Liver (tissue), 9 donors: ENCODE data around the gene LRRC28. TPM values are rescaled to one million over a fixed set of nuclear protein-coding genes. Genes with fewer than 3 reads are reported as not detected.

Source experiments
- DNase-seq: peaks from one replicate; pipeline ENCODE4 v3.0.0-alpha.2; 2017; ENCODE audit warnings: low spot score
- H3K27ac ChIP-seq, 2 donors: one replicate each; pipeline ENCODE4 v1.7.0; 2013; ENCODE audit warnings: inconsistent platforms in 2 of 2, low read length in 2 of 2, control low read depth in 1 of 2, low read depth in 1 of 2, mild to moderate bottlenecking in 1 of 2
- H3K27me3 ChIP-seq, 4 donors: one replicate each; pipeline versions ENCODE4 v1.6.1 to v1.7.0; 2013; ENCODE audit warnings: low read length in 3 of 4, inconsistent platforms in 1 of 4, mild to moderate bottlenecking in 1 of 4, moderate library complexity in 1 of 4; ENCODE audit not compliant: control insufficient read depth in 4 of 4, insufficient read depth in 4 of 4
- H3K36me3 ChIP-seq, 4 donors: one replicate each; pipeline versions ENCODE4 v1.6.1 to v1.7.0; 2013; ENCODE audit warnings: low read length in 3 of 4, mild to moderate bottlenecking in 3 of 4, low read depth in 1 of 4, moderate library complexity in 1 of 4; ENCODE audit not compliant: control insufficient read depth in 4 of 4, insufficient read depth in 3 of 4
- H3K4me1 ChIP-seq, 4 donors: one replicate each; pipeline versions ENCODE4 v1.6.1 to v1.7.0; 2013; ENCODE audit warnings: low read length in 3 of 4, mild to moderate bottlenecking in 3 of 4, moderate library complexity in 1 of 4; ENCODE audit not compliant: control insufficient read depth in 4 of 4, insufficient read depth in 4 of 4
- H3K4me3 ChIP-seq, 3 donors: one replicate each; pipeline versions ENCODE4 v1.6.1 to v1.7.0; 2013; ENCODE audit warnings: low read length in 3 of 3, control low read depth in 1 of 3, low read depth in 1 of 3, mild to moderate bottlenecking in 1 of 3
- H3K9ac ChIP-seq, 2 donors: one replicate each; pipeline ENCODE4 v1.7.0; 2013; ENCODE audit warnings: low read length in 2 of 2, mild to moderate bottlenecking in 2 of 2, moderate library complexity in 2 of 2, control low read depth in 1 of 2, low read depth in 1 of 2
- H3K9me3 ChIP-seq, 4 donors: one replicate each; pipeline versions ENCODE4 v1.6.1 to v1.7.0; 2013; ENCODE audit warnings: low read length in 3 of 4; ENCODE audit not compliant: control insufficient read depth in 4 of 4
- EGR1 ChIP-seq, 2 donors: IDR thresholded peaks; 2 replicates each; pipeline ENCODE4 v1.6.1; 2016 to 2018; ENCODE audit warnings: antibody characterized with exemption in 2 of 2, low read depth in 2 of 2
- FOXA1 ChIP-seq: IDR thresholded peaks from 2 replicates; pipeline ENCODE4 v1.6.1; 2016; ENCODE audit warnings: antibody characterized with exemption
- FOXA2 ChIP-seq: IDR thresholded peaks from 2 replicates; pipeline ENCODE4 v1.6.1; 2016; ENCODE audit warnings: antibody characterized with exemption
- GABPA ChIP-seq, 2 donors: IDR thresholded peaks in 1 of 2; conservative IDR thresholded peaks in 1 of 2; 2 replicates each; pipeline ENCODE4 v1.6.1; 2016; ENCODE audit warnings: antibody characterized with exemption in 2 of 2, mild to moderate bottlenecking in 1 of 2, moderate library complexity in 1 of 2
- HNF4A ChIP-seq, 2 donors: conservative IDR thresholded peaks; 2 replicates each; pipeline ENCODE4 v1.6.1; 2016; ENCODE audit warnings: antibody characterized with exemption in 2 of 2, mild to moderate bottlenecking in 2 of 2
- HNF4G ChIP-seq: IDR thresholded peaks from 2 replicates; pipeline ENCODE4 v1.6.1; 2016; ENCODE audit warnings: antibody characterized with exemption
- JUND ChIP-seq, 2 donors: IDR thresholded peaks; 2 replicates each; pipeline ENCODE4 v1.6.1; 2016; ENCODE audit warnings: antibody characterized with exemption in 2 of 2
- NR2F2 ChIP-seq: IDR thresholded peaks from 2 replicates; pipeline ENCODE4 v1.6.1; 2016; ENCODE audit warnings: antibody characterized with exemption
- RAD21 ChIP-seq, 2 donors: IDR thresholded peaks; 2 replicates each; pipeline ENCODE4 v1.6.1; 2016; ENCODE audit warnings: antibody characterized with exemption in 2 of 2, mild to moderate bottlenecking in 2 of 2
- RXRA ChIP-seq, 2 donors: IDR thresholded peaks; 2 replicates each; pipeline ENCODE4 v1.6.1; 2017 to 2018; ENCODE audit warnings: antibody characterized with exemption in 2 of 2, mild to moderate bottlenecking in 1 of 2
- SP1 ChIP-seq: IDR thresholded peaks from 2 replicates; pipeline ENCODE4 v1.6.1; 2018; ENCODE audit warnings: antibody characterized with exemption, mild to moderate bottlenecking
- TAF1 ChIP-seq: conservative IDR thresholded peaks from 2 replicates; pipeline ENCODE4 v1.6.1; 2016; ENCODE audit warnings: antibody characterized with exemption, mild to moderate bottlenecking
- YY1 ChIP-seq: IDR thresholded peaks from 2 replicates; pipeline ENCODE4 v1.6.1; 2016; ENCODE audit warnings: antibody characterized with exemption, mild to moderate bottlenecking
- WGBS: extraction: QIAGEN DNeasy Blood & Tissue Kit; methylation state at CpG from one replicate; pipeline ENCODE4 v1.1.7; 2013; 5-methylcytosine and 5-hydroxymethylcytosine counted together
- polyA plus RNA-seq, 2 donors: library from polyadenylated mRNA; stranded (reverse) in 1 of 2; unstranded in 1 of 2; fragments of 200-250 nt in 1 of 2; fragments of >200 nt in 1 of 2; fragmentation: Nextera tagmentation in 1 of 2; extraction: Ambion mirVana in 1 of 2; gene quantifications; one replicate each; pipeline versions ENCODE4 v1.2.1 to v1.2.3, GENCODE V29; 2013 to 2015
- total RNA-seq, 2 donors: library from RNA; depleted of rRNA; stranded (reverse); fragments of >200 nt; gene quantifications; one replicate each; pipeline ENCODE4 v1.2.3, GENCODE V29; 2014
- TF ChIP-seq, protein P1 (sequence below): fragments of 150-350 bp; IDR thresholded peaks from 2 replicates; pipeline ENCODE4 v1.5.1; 2017; ENCODE audit warnings: improper control_type of control experiment, low read depth, low read length; ENCODE audit not compliant: missing input control
- TF ChIP-seq, protein P2 (sequence below): IDR thresholded peaks from 2 replicates; pipeline ENCODE4 v1.6.1; 2016; ENCODE audit warnings: antibody characterized with exemption
- TF ChIP-seq, protein P3 (sequence below): IDR thresholded peaks from 2 replicates; pipeline ENCODE4 v1.6.1; 2016; ENCODE audit warnings: antibody characterized with exemption, mild to moderate bottlenecking
- TF ChIP-seq, protein P4 (sequence below): IDR thresholded peaks from 2 replicates; pipeline ENCODE4 v1.6.1; 2016; ENCODE audit warnings: antibody characterized with exemption
- TF ChIP-seq, protein P5 (sequence below): IDR thresholded peaks from 2 replicates; pipeline ENCODE4 v1.6.1; 2016; ENCODE audit warnings: antibody characterized with exemption
- donor health status: healthy.
- donor health status: healthy.
- donor health status: healthy.
- donor health status: healthy.
- donor health status: healthy.

Gene LRRC28
- total and polyA plus RNA-seq, 4 donors, result 15.4 to 46.6 (median 41.0) TPM

DNA sequence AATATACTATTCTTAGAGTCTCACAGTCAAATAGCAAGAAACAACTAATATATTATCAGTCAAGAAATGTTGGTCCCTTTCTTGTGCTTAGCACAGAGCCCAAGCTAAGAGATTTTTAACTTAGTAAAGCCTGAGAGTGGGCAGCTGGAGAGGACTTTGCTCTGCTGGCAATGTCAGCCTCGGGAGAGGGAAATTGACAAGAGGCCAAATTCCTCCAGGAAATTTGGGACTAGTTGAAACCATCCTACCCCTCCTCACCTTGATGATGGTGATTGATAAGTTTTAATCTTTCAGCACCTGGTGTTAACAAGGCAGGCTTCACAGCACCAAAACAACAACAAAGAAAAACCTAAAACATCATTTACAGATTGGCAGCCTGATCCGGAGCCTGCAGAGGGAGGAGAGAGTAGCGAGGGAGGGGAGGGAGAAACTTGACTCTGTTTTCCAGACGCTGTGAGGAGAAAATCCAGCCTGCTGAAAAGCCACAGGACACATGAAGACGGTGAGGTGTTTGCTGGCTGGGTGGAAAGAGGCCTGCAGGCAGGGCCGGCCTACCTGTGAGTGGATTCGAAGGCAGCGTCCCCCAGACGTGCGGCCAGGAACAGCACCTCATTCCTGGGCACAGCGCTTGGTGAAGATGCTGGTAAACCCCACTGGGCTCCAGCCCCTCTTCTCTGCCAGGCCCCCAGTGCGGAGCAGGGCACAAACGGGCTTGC, 150.9 kb downstream of the LRRC28 start:
- TF ChIP-seq HNF4A (conservative IDR thresholded peaks at IDR 0.05) (peak; percentile 78 to 87), RXRA (IDR thresholded peaks at IDR 0.05) (no peak), EGR1 (IDR thresholded peaks at IDR 0.05; ENCODE audit: low read depth in 2 of 2) (peak in 1 of 2 donors; percentile 33), FOXA2 (no peak), HNF4G (peak; percentile 51), RAD21 (IDR thresholded peaks at IDR 0.05) (peak; percentile 14 to 41), FOXA1 (no peak), YY1 (no peak), SP1 (peak; percentile 68), NR2F2 (no peak)
- TF ChIP-seq, protein P1, sequence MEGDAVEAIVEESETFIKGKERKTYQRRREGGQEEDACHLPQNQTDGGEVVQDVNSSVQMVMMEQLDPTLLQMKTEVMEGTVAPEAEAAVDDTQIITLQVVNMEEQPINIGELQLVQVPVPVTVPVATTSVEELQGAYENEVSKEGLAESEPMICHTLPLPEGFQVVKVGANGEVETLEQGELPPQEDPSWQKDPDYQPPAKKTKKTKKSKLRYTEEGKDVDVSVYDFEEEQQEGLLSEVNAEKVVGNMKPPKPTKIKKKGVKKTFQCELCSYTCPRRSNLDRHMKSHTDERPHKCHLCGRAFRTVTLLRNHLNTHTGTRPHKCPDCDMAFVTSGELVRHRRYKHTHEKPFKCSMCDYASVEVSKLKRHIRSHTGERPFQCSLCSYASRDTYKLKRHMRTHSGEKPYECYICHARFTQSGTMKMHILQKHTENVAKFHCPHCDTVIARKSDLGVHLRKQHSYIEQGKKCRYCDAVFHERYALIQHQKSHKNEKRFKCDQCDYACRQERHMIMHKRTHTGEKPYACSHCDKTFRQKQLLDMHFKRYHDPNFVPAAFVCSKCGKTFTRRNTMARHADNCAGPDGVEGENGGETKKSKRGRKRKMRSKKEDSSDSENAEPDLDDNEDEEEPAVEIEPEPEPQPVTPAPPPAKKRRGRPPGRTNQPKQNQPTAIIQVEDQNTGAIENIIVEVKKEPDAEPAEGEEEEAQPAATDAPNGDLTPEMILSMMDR, result no peak
- WGBS, result 79% methylated on average over 13 of the region's 13 CpGs

DNA sequence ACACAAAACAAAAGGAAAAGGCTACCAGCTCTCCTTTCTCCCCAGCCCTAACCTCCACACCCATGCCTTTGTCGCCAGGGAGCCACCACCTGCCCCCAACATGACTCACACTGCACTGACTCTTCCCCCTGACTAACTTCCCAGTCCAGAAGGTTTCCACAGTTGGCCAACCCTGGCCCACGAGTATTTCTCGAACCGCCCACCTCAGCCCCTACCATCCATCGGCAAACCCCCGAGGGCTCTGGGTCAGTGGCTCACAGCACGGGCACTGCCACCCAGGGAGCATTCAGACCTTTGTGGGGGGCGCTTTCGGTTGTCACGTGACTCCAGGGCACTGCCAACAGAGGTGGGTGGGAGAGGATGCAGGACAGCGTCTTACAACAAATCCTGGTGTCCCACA, 152.3 kb downstream of the LRRC28 start:
- TF ChIP-seq HNF4A (conservative IDR thresholded peaks at IDR 0.05) (no peak), FOXA1 (no peak), EGR1 (IDR thresholded peaks at IDR 0.05; ENCODE audit: low read depth in 2 of 2) (no peak), JUND (IDR thresholded peaks at IDR 0.05) (no peak), HNF4G (no peak), RXRA (IDR thresholded peaks at IDR 0.05) (no peak), TAF1 (no peak), FOXA2 (no peak), SP1 (no peak), RAD21 (IDR thresholded peaks at IDR 0.05) (no peak), GABPA (IDR thresholded peaks at IDR 0.05 in 1 of 2, conservative IDR thresholded peaks at IDR 0.05 in 1 of 2) (no peak)
- TF ChIP-seq, protein P2, sequence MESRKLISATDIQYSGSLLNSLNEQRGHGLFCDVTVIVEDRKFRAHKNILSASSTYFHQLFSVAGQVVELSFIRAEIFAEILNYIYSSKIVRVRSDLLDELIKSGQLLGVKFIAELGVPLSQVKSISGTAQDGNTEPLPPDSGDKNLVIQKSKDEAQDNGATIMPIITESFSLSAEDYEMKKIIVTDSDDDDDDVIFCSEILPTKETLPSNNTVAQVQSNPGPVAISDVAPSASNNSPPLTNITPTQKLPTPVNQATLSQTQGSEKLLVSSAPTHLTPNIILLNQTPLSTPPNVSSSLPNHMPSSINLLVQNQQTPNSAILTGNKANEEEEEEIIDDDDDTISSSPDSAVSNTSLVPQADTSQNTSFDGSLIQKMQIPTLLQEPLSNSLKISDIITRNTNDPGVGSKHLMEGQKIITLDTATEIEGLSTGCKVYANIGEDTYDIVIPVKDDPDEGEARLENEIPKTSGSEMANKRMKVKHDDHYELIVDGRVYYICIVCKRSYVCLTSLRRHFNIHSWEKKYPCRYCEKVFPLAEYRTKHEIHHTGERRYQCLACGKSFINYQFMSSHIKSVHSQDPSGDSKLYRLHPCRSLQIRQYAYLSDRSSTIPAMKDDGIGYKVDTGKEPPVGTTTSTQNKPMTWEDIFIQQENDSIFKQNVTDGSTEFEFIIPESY, result no peak
- TF ChIP-seq, protein P3, sequence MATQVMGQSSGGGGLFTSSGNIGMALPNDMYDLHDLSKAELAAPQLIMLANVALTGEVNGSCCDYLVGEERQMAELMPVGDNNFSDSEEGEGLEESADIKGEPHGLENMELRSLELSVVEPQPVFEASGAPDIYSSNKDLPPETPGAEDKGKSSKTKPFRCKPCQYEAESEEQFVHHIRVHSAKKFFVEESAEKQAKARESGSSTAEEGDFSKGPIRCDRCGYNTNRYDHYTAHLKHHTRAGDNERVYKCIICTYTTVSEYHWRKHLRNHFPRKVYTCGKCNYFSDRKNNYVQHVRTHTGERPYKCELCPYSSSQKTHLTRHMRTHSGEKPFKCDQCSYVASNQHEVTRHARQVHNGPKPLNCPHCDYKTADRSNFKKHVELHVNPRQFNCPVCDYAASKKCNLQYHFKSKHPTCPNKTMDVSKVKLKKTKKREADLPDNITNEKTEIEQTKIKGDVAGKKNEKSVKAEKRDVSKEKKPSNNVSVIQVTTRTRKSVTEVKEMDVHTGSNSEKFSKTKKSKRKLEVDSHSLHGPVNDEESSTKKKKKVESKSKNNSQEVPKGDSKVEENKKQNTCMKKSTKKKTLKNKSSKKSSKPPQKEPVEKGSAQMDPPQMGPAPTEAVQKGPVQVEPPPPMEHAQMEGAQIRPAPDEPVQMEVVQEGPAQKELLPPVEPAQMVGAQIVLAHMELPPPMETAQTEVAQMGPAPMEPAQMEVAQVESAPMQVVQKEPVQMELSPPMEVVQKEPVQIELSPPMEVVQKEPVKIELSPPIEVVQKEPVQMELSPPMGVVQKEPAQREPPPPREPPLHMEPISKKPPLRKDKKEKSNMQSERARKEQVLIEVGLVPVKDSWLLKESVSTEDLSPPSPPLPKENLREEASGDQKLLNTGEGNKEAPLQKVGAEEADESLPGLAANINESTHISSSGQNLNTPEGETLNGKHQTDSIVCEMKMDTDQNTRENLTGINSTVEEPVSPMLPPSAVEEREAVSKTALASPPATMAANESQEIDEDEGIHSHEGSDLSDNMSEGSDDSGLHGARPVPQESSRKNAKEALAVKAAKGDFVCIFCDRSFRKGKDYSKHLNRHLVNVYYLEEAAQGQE, result no peak
- TF ChIP-seq, protein P1, result no peak
- TF ChIP-seq, protein P4, sequence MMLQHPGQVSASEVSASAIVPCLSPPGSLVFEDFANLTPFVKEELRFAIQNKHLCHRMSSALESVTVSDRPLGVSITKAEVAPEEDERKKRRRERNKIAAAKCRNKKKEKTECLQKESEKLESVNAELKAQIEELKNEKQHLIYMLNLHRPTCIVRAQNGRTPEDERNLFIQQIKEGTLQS, result no peak
- TF ChIP-seq, protein P5, sequence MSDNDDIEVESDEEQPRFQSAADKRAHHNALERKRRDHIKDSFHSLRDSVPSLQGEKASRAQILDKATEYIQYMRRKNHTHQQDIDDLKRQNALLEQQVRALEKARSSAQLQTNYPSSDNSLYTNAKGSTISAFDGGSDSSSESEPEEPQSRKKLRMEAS, result no peak
- H3K27me3 ChIP-seq, result no peaks in the 10 kb centered on the region
- H3K9ac ChIP-seq, result no peak overlapping the region
- no peak overlapping the region for H3K27ac ChIP-seq
- H3K4me3 ChIP-seq, result no peak overlapping the region
- H3K36me3 ChIP-seq, result no peaks in the 10 kb centered on the region
- WGBS, result 92% methylated on average over 11 of the region's 11 CpGs
- no peak for DNase-seq
- no peaks in the 10 kb centered on the region for H3K9me3 ChIP-seq
- H3K4me1 ChIP-seq, result peaks cover 3 to 19% (median 6%) of the 10 kb centered on the region in 4 donors

More for the DNA sequence above, 150.9 kb downstream of the LRRC28 start:
- Histone ChIP-seq H3K9ac (no peak overlapping the region), H3K27ac (peak overlapping the region in 1 of 2 donors; percentile 12), H3K4me3 (no peak overlapping the region), H3K9me3 (no peaks in the 10 kb centered on the region), H3K27me3 (no peaks in the 10 kb centered on the region), H3K36me3 (no peaks in the 10 kb centered on the region), H3K4me1 (peaks cover 3 to 19% (median 6%) of the 10 kb centered on the region in 4 donors)
- DNase-seq, result no peak
